SK-MEL-5 (cell line): ENCODE results near the gene SLC25A17. TPM values are rescaled to one million over a fixed set of nuclear protein-coding genes. Genes with fewer than 3 reads are reported as not detected.
"Not testable (repeated sequence)": the region's sequence is repeated elsewhere in the genome, so short reads cannot be mapped to it uniquely, and the experiment has no call there.

ENCODE experiments used
- DNase-seq: peaks from one replicate; pipeline ENCODE4 v3.0.0-alpha.2; 2016; ENCODE audit warnings: low read depth, low spot score
- in situ Hi-C: cut with HindIII; loops from 2 replicates; pipeline ENCODE4 v1.10.0; 2016; ENCODE audit warnings: low sequenced_read_pairs, high pct_unique_total_duplicates, low pct_unique_long_range_greater_than_20kb
- total RNA-seq: library from RNA; depleted of rRNA; stranded (reverse); fragments of >200 nt; shearing (Covaris generic); gene quantifications from 2 replicates; pipeline ENCODE4 v1.2.3, GENCODE V29; 2014

SLC25A17 gene
- total RNA-seq, 1 experiment from 2014 or later = 45.4 TPM

DNA sequence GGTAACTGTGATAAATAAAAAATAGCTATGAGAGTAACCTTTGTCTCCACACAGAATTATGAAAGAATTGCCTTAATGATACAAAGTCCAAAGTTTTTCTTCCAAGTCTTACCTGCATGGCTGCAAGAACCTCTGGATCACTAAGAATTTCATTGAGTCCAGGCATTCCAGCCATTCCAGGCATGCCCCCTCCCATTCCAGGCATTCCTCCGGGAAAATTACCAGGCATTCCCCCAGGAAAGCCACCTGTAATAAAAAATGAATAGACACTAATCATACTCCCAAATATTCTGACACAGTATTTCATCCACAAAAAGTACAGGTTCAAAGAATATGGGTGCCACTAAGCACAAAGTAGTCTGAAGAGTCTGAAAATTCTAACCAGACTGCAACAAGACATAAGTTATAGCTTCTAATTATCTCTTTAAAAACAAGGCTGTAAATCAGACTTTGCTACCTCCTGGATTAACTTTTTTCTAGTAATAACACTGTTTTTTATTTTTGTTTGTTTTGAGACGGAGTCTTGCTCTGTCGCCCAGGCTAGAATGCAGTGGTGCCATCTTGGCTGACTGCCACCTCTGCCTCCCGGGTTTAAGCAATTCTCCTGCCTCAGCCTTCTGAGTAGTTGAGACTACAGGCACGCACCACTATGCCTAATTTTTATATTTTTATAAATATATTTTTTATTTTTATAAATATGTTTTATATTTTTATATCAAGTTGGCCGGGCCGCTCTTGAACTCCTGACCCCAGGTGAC is 8.0 kb upstream of the SLC25A17 start:
- in situ Hi-C loops = no loop called here
- DNase-seq = no peak

DNA sequence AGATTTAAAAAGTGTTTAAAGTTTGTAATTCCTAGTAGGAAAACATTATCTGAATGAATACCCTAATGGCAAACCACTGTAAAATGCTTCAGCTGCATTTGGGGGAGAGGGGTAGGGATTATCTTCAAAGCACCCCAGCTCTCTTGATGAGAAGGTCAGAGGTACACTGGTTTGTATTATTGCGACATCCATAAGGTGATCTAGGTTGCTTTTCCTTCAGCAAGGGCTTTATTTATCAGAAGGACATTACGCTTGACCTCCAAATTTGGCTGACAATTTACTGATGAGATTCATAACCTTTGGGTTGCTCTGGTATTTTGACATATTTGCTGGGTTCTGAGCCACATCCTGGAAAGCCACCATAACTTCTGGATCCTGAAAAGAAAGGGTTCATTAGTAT is 7.1 kb upstream of the SLC25A17 start:
- DNase-seq, in situ Hi-C loops: not testable (repeated sequence)

DNA sequence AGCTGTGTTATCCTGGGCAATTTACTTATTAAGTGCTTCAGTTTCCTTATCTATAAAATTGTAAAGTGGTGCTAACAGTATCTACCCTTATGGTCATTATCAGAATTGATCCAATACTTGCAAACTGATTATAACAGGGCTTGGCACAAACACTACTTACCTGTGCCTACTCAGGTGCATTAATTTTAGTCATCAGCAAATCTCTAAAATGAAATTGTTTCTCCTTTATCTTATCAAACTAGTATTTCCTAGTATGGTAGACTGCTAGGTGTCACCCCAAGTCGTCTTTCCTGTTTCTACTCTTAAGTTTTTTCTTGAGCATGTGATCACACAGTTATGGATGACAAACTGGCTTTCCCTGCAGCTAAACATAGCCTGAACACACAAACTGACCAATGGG is 4.3 kb upstream of the SLC25A17 start:
- in situ Hi-C loops = no loop called here
- DNase-seq = no peak

DNA sequence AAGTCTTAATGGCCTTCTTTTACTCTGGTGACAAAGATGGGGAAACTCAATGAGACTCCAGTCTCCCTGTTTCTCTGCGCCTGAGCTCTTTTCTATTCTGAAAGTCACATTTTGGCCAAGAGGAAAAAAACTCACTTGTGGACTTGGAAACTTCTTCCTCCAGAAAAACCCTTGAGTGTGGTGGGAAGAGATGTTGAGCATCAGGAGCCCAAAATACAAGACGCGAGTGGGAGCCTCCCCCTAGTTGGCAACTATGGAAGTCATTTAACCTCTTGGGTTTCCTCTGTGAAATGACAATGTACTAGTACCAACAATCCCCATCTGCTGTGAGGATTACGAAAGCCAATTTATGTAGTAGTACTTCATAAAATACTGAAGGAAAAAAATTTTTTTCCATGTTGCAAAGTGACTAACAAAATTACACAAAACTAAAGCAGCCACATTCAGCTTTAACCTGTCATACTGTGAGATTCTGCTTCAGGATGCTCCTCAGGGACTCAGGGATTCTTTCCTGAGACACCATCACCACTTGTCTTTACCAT is 524 bp upstream of the SLC25A17 start:
- in situ Hi-C loops = no loop called here
- peak; percentile 31 for DNase-seq

DNA sequence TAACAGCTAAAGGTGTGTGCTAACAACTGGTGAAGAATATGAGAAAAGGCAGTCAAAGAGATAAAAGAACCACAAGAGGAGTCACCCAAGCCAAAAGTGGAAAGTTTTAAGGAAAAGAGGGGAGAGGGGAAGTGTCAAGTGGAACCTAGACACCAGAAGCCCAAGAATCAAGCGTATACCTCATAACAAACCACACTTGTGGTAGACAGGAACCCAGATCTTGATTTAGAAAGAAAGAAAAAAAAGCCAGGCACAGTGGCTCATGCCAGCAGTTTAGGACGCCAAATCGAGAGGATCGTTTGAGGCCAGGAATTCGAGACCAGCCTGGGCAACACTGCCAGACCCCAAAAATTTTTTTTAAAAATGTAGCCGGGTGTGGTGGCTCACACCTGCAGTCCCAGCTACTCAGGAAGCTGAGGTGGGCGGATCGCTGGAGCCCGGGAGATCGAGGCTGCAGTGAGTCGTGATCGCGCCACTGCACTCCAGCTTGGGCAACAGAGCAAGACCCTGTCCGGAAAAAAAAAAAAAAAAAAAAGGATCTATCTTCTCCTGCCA is 877 bp downstream of the SLC25A17 start:
- in situ Hi-C loops = no loop called here
- DNase-seq = no peak

DNA sequence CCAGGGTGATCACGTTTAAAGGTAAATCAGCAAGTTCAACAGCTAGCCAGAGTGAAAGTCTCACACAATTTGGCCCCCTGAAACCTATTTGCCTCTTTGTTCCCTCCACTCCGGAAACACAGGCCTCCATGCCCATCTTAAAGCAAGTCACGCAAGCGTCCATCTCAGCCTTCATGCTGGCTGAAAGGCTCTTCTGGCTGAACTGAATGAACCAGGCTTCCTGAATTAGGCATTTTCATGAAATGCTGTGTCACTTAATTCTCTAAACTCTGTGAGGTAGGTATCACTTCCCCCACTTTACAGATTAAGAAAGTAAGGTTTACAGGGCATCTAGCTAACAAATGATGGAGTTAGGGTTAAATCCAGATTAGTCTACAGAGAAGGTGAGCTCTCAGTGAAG is 1.4 kb downstream of the SLC25A17 start:
- no peak for DNase-seq
- in situ Hi-C loops = no loop called here

DNA sequence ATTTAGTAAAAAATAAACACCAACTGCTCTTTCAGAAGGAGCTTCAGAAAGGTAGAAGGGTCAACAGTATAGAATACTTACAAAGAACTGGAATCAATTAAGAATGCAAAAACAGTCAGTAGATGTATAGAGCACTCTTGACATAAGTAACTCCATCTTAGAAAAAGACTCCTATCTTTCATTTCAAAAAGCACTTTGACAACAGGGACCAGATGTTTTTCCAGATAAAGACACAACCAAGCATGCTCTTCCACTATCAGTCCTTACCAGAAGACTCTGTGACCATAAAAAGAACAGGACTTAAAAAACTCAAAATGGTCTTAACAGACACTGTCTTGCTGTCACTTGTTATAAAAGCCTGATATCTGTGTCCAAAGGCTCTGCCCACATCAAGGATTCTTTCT is 5.2 kb downstream of the SLC25A17 start:
- no peak for DNase-seq
- in situ Hi-C loops = no loop called here

DNA sequence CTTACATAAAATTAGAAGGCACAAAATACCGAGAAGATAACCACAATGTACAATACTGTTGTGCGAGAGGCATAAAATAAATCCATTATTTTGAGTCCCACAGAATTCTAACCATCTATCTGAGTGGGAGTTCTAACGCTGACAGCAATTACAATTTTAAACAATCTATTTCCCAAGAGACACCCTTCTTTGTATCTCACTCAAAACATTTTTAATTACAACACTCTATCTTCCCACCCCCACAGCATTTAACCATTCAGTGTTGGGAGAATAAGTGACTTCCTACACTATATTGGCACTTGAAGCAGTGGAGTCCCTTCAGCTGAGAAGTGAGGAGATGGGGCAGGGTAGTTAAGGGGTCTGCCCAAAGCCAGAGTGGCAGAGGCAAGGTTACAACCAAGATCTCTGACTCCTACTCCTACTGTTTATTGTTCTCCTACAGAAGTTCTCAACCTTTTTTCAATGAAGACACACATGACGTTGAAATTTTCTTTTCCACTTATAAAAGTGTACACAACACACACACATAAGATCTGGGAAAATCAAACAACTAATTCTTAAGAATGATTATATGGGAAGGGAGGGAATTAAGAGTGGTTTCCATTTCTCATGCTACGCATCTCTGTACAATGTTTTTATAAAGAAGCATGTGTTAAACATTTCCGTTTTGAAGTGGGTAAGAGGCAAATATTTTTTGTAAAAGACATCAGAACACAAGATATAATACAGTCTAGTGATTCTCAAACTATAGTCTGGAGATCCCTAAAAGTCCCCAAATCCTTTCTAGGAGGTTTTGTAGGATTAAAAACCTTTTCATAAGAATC is 10.9 kb downstream of the SLC25A17 start:
- in situ Hi-C loops = no loop called here
- DNase-seq = peak; percentile 40

DNA sequence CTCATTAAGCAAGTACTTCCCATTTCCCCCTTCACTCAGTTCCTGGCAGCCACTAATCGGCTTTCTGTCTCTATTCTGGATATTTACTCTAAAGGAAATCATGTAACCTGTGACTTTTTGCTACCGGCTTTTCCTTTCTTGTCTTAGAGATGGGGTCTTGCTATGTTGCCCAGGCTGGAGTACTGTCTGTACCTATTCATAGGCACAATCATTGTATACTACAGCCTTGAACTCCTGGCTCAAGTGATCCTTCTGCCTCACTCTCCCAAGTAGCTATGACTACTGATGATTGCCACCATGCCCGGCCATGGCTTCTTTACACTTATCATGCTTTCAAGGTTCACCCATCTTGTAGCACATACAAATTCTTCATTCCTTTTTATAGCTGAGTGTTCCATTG is 12.4 kb downstream of the SLC25A17 start:
- in situ Hi-C loops = no loop called here
- DNase-seq = no peak

DNA sequence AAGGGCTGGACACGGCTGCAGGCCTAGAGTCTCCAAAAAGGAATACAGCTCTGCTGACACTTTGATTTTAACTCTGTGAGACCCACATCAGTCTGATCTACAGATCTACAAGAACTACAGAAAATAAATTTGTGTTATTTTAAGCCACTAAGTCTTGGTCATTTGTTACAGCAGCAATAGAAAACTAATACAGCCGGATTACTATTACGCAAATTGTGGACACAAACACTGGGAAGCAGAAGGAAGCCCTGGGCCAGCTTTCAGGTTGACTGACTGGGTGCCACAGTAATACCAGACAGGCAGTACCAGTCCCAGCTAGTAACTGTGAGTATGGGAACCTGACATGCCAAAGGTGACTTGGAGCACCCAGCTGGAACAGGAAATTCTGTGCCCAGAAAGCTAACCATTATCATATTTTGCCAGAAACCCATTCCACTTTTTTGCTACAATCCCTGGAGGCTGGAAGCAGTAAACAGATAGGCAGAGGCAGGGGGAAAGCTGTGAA is 13.4 kb downstream of the SLC25A17 start:
- DNase-seq = no peak
- in situ Hi-C loops = no loop called here

DNA sequence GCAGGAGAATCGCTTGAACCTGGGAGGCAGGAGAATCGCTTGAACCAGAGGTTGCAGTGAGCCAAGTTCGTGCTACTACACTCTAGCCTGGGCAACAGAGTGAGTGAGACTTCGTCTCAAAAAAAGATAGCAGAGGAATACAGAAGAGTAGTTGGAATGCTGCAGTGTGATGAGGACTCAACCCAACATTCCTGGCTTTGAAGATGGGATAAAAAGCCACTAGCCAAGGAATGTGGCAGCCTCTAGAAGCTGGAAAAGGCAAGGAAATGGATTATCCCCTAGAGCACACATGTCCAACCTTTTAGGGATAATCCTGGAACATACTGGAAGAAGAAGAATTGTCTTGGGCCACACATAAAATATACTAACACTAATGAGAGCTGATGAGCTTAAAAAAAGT is 13.9 kb downstream of the SLC25A17 start:
- in situ Hi-C loops = no loop called here
- no peak for DNase-seq

DNA sequence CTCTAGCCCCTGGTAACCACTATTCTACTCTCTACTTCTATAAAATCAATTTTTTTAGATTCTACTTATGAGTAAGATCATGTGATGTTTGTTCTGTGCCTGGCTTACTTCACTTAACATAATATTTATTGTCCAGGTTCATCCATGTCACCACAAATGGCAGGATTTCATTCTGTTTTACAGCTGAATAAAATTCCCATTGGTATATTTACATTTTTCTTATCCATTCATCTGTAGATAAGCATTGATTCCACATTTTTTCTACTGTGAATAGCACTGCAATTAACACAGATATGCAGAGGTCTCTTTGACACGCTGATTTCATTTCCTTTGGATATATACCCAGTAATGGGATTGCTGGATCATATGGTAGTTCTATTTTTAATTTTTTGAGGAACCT is 15.8 kb downstream of the SLC25A17 start:
- no peak for DNase-seq
- in situ Hi-C loops = no loop called here

DNA sequence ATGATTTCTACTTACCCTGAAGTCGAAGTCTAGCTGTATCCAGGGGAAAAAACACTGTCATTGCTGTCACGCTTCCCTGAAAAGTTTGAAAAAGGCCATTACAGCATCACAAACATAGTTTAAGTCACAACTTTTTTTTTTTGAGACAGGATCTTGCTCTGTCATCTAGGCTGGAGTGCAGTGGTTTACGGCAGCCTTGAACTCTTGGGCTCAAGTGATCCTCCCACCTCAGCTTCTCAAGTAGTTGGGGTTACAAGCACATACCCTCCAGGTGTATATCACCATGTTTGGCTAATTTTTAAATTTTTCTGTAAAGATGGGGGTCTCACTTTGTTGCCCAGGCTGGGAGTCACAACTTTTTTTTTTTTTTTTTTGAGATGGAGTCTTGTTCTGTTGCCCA is 20.1 kb downstream of the SLC25A17 start:
- in situ Hi-C loops = no loop called here
- no peak for DNase-seq

DNA sequence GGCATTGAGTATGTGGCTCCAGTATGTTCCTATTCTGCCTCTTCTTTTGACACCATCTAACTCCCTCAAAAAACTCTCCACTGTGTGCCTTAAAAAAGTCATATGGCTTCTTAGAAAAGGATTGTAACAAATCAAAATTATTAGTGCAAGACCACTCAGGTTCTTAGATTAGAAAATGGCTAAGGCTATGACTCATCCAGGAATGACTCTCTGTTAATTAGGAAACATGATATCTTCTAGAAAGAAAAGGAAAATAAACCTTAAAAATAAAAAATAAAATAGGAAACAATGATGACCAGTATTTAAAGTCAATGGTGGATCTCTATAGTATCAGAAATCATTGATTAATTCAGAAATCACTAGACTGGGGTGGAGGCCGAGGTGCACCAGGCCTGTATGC is 21.7 kb downstream of the SLC25A17 start:
- no peak for DNase-seq
- in situ Hi-C loops = no loop called here

DNA sequence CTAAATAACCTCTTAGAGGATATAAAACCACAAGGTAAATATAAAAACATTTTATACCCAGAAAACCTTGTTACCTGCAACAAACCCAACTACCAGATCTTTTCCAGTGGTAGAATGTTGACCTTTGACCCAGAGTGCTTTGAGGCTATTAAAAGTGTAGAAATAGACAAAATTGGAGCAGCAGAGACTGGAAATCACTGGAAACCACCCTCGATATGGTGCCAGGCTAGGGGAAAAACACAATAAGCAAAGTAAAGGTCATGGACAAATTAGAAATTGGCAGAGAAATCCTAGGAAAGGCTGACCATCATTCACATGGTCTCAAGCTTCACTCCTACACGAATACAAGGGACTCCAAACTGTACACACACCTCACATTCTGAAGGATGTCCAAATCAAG is 26.7 kb downstream of the SLC25A17 start:
- in situ Hi-C loops = no loop called here
- DNase-seq = no peak

DNA sequence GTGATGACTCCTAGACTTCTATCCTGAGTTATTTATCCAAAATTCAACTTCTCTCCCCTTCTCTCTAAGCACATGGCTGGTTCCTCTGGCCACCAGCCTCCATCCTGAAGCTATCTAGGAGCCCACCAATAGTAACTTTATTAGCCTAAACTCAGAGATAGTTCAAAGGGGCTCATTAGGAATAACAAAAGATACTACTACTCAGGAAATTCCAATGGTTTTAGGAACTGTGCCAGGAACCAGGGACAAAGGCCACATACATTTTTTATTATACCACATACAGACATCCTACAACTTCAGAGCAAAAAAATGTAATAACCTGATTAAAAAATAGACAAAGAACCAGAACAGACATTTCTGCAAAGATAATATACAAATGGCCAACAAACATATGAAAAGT is 27.9 kb downstream of the SLC25A17 start:
- in situ Hi-C loops = no loop called here
- DNase-seq = no peak

DNA sequence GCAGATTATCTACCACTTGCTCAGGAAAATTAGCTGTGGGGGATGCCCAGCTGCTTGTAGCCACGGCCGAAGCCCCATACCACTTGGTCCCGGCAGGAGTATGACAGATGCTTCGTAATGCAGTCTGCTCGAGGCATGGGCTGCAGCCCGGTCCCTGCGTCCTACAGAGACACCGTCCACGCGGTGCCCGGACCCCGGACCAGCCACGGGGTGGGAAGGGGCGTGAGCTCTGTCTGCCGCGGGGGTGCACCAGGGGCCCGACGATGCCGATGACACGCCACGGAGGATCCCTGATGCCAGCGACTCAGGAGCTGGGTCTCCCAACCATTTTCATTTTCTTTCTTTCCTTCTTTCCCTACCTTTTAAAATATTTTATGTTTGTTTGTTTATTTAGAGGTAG is 30.0 kb downstream of the SLC25A17 start:
- no peak for DNase-seq
- in situ Hi-C loops = no loop called here

DNA sequence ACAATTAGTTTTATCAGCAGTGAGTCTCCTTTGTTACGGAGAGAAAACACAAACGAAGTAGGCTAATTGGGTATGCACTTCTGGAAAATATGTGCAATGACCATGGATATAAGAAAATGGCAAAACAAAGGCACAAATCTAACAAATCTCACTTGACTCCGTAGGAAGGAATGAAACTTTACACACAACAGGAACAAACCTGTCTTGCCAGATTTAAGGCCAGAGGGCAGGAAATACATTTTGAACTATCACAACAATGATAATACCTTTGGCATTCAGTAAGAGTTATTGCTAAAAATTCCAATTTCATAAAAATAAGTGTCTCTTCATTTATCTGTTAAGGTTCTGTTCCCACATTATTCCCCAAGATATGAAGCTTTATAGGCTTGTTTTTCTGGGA is 36.6 kb downstream of the SLC25A17 start:
- DNase-seq = no peak
- in situ Hi-C loops = no loop called here
